Measurements from ENCODE around the gene RPAIN. TPM values are rescaled to one million over a fixed set of nuclear protein-coding genes. Genes with fewer than 3 reads are reported as not detected.

The RPAIN gene
- polyA plus RNA-seq, 3 donors: 18.9 to 31.9 (median 20.5) TPM

GRCh38 chr17:5424909-5425308, 4.9 kb downstream of the RPAIN start:
- peaks cover 30% of the 10 kb centered on the region for H3K79me2 ChIP-seq (ENCODE audit: insufficient read depth, low read length)
- H3K4me1 ChIP-seq (ENCODE audit: control insufficient read depth in 1 of 2, insufficient read depth in 2 of 2, low read length in 2 of 2): peaks cover 6 to 11% of the 10 kb centered on the region in 2 donors
- no peak for TF ChIP-seq CTCF (IDR thresholded peaks at IDR 0.05)
- no peak overlapping the region for H3K4me2 ChIP-seq (replicated peaks; ENCODE audit: extremely low read depth, low read length, poor library complexity, severe bottlenecking)
- Mint-ChIP-seq H3K4me1 (peaks cover 14% of the 10 kb centered on the region), H3K27ac (no peak overlapping the region), H3K36me3 (peaks cover 68 to 76% of the 10 kb centered on the region in 2 donors), H3K9me3 (no peaks in the 10 kb centered on the region), H3K4me3 (no peak overlapping the region), H3K27me3 (ENCODE audit: low read depth in 3 of 3) (peaks cover 0 to 2% (median 0%) of the 10 kb centered on the region in 3 donors)
- DNase-seq: no peak
- H3K4me3 ChIP-seq (replicated peaks in 1 of 3; ENCODE audit: low read depth in 2 of 3, low read length in 3 of 3): no peak overlapping the region
- H2AFZ ChIP-seq (ENCODE audit: insufficient read depth, low read depth, low read length, poor library complexity, severe bottlenecking): no peak overlapping the region
- intact Hi-C loops (cut with micrococcal nuclease): no loop called here
- no peak overlapping the region for H3K27ac ChIP-seq (ENCODE audit: low read depth in 1 of 2, low read length in 2 of 2)
- no CpG with 5 or more reads among the region's 1 CpG for WGBS (ENCODE audit: insufficient coverage)
- no peaks in the 10 kb centered on the region for H3K9me3 ChIP-seq (replicated peaks in 1 of 2; ENCODE audit: control insufficient read depth in 1 of 2, insufficient read depth in 1 of 2, low read length in 2 of 2)
- no peak overlapping the region for H3K9ac ChIP-seq (ENCODE audit: insufficient read depth, low read length, poor library complexity, severe bottlenecking)
- no peaks in the 10 kb centered on the region for H4K20me1 ChIP-seq (ENCODE audit: insufficient read depth, low read length)
- no peaks in the 10 kb centered on the region for H3K27me3 ChIP-seq (ENCODE audit: control insufficient read depth in 2 of 2, insufficient read depth in 2 of 2, low read length in 2 of 2)
- H3K36me3 ChIP-seq (replicated peaks in 1 of 2; ENCODE audit: control insufficient read depth in 1 of 2, insufficient read depth in 2 of 2, low read length in 2 of 2): peaks cover 69 to 88% of the 10 kb centered on the region in 2 donors

- DNase-seq: no peak
- H3K36me3 Mint-ChIP-seq: peaks cover 74 to 83% of the 10 kb centered on the region in 2 donors
- H3K27ac Mint-ChIP-seq: peak overlapping the region in 2 of 7 donors; percentile 9 to 36
- H3K4me2 ChIP-seq (replicated peaks; ENCODE audit: extremely low read depth, low read length, poor library complexity, severe bottlenecking): no peak overlapping the region
- no peaks in the 10 kb centered on the region for H3K27me3 ChIP-seq (ENCODE audit: control insufficient read depth in 2 of 2, insufficient read depth in 2 of 2, low read length in 2 of 2)
- no peaks in the 10 kb centered on the region for H4K20me1 ChIP-seq (ENCODE audit: insufficient read depth, low read length)
- peaks cover under 1 to 5% of the 10 kb centered on the region in 2 donors for H3K4me1 ChIP-seq (ENCODE audit: control insufficient read depth in 1 of 2, insufficient read depth in 2 of 2, low read length in 2 of 2)
- H3K9me3 ChIP-seq (replicated peaks in 1 of 2; ENCODE audit: control insufficient read depth in 1 of 2, insufficient read depth in 1 of 2, low read length in 2 of 2): no peaks in the 10 kb centered on the region
- no peak overlapping the region for H3K9ac ChIP-seq (ENCODE audit: insufficient read depth, low read length, poor library complexity, severe bottlenecking)
- H3K36me3 ChIP-seq (replicated peaks in 1 of 2; ENCODE audit: control insufficient read depth in 1 of 2, insufficient read depth in 2 of 2, low read length in 2 of 2): peaks cover 75 to 98% of the 10 kb centered on the region in 2 donors
- H3K4me3 ChIP-seq (replicated peaks in 1 of 3; ENCODE audit: low read depth in 2 of 3, low read length in 3 of 3): no peak overlapping the region
- no peak overlapping the region for H3K4me3 Mint-ChIP-seq
- H3K27me3 Mint-ChIP-seq (ENCODE audit: low read depth in 3 of 3): peaks cover 0 to 2% (median 0%) of the 10 kb centered on the region in 3 donors
- no peak overlapping the region for H3K27ac ChIP-seq (ENCODE audit: low read depth in 1 of 2, low read length in 2 of 2)
- H3K4me1 Mint-ChIP-seq: peaks cover 9% of the 10 kb centered on the region
- TF ChIP-seq CTCF (IDR thresholded peaks at IDR 0.05): no peak
- H2AFZ ChIP-seq (ENCODE audit: insufficient read depth, low read depth, low read length, poor library complexity, severe bottlenecking): no peak overlapping the region
- H3K79me2 ChIP-seq (ENCODE audit: insufficient read depth, low read length): peaks cover 22% of the 10 kb centered on the region
- no peaks in the 10 kb centered on the region for H3K9me3 Mint-ChIP-seq
- intact Hi-C loops (cut with micrococcal nuclease): no loop called here
- no CpG with 5 or more reads among the region's 3 CpGs for WGBS (ENCODE audit: insufficient coverage)
Observed at GRCh38 chr17:5425826-5426225, 5.8 kb downstream of the RPAIN start.
